Measurements from ENCODE around the gene PBXIP1.

Gene PBXIP1

GRCh38 chr1:154945962-154946850 is 9.7 kb downstream of the PBXIP1 start:
- no peaks in the 10 kb centered on the region for H3K4me1 ChIP-seq (ENCODE audit: insufficient read depth, low read length)
- no peaks in the 10 kb centered on the region for H3K36me3 ChIP-seq (ENCODE audit: insufficient read depth, low read depth, low read length)
- H3K27me3 ChIP-seq (ENCODE audit: insufficient read depth, low read length), result no peaks in the 10 kb centered on the region
- H3K27ac ChIP-seq (ENCODE audit: low read length), result no peak overlapping the region
- no peaks in the 10 kb centered on the region for H3K9me3 ChIP-seq (ENCODE audit: insufficient read depth, low read depth, low read length)
- no peak overlapping the region for H3K4me3 ChIP-seq (ENCODE audit: low read length)
- H3K9ac ChIP-seq (ENCODE audit: low read depth, low read length), result no peak overlapping the region

DNA sequence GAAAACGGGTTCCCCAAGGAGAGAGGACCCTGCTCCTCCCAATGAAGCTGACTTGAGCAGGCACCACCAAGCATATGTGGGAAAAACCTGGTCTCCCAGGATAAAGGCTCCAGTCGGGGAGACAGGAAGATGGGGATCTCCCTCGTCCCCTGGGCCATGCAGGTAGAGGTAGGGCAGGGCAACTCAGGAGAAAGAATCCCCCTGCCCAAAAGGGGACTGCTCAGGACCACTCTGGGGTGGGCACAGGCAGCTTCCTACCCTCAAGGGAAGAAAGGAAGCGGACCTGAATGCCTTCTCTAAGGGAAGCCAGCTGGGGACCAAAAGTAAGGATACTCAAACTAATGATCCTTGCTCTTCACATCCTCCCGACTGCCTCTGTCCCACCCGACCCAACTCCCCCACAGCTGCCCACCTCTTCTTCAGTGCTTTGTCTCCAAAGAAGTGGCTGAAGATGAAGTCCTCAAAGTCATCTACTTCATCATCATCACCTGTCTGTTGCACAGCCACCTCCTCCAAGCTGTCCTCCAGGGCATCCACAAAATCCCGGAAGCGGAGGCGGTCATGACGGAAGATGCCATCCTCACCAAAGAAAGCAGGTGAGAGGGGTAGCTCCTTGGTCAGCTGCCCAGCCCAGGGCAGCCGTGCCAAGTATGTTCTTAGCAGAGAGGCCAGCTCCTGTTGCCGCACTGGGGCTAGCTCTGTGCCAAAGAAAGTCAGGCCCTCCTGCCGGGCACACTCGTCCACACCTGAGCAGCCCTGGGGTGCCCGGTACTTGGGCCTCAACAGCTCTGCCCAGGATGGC is 10.5 kb downstream of the PBXIP1 start:
- Histone ChIP-seq H3K4me3 (ENCODE audit: low read length) (no peak overlapping the region), H3K9me3 (ENCODE audit: insufficient read depth, low read depth, low read length) (no peaks in the 10 kb centered on the region), H3K4me1 (ENCODE audit: insufficient read depth, low read length) (peaks cover 4% of the 10 kb centered on the region; the same call in 1 of the 2 replicates), H3K9ac (ENCODE audit: low read depth, low read length) (no peak overlapping the region), H3K36me3 (ENCODE audit: insufficient read depth, low read depth, low read length) (no peaks in the 10 kb centered on the region), H3K27me3 (ENCODE audit: insufficient read depth, low read length) (no peaks in the 10 kb centered on the region), H3K27ac (ENCODE audit: low read length) (no peak overlapping the region)

- Histone ChIP-seq H3K9me3 (ENCODE audit: insufficient read depth, low read depth, low read length) (no peaks in the 10 kb centered on the region), H3K9ac (ENCODE audit: low read depth, low read length) (no peak overlapping the region), H3K36me3 (ENCODE audit: insufficient read depth, low read depth, low read length) (no peaks in the 10 kb centered on the region), H3K27ac (ENCODE audit: low read length) (no peak overlapping the region), H3K27me3 (ENCODE audit: insufficient read depth, low read length) (no peaks in the 10 kb centered on the region), H3K4me3 (ENCODE audit: low read length) (no peak overlapping the region), H3K4me1 (ENCODE audit: insufficient read depth, low read length) (peaks cover 8% of the 10 kb centered on the region; the same call in 1 of the 2 replicates)
Measured at GRCh38 chr1:154944401-154945159, 11.3 kb downstream of the PBXIP1 start.

GRCh38 chr1:154943649-154944400 is 12.1 kb downstream of the PBXIP1 start:
- Histone ChIP-seq H3K4me3 (ENCODE audit: low read length) (no peak overlapping the region), H3K9ac (ENCODE audit: low read depth, low read length) (no peak overlapping the region), H3K27ac (ENCODE audit: low read length) (no peak overlapping the region)

DNA sequence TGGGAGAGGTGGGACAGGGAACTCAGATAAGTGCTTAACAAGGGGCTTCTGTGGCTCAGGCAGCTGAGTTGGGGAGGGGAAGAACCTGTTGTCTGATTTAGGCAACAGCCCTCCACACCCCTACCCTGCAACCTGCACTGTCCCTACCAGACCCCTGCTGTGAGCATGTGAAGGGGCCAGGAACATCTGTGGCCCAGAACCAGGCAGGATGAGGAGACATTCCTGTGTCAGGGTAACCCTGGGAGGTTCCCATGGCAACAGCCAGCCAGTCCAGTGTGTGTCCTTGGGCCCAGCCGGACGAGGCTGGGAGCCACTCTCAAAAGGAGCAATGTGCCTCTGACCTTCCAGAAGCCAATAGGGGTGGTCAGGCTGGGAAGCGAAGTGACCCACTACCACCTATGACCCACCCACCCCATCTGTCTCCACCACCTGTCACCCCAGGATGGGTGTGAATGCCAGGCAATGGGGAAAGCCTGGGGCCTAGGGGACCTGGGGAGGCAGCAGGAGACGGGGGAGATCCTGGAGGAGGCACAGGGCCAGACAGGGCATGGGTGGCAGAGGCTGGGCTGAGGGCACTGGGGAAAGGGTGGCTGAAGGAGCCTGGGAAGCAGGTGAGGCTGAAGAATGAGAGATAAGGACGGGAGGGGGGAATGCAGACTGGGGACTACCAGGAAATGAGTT is 14.4 kb downstream of the PBXIP1 start:
- Histone ChIP-seq H3K4me3 (ENCODE audit: low read length) (no peak overlapping the region), H3K4me1 (ENCODE audit: insufficient read depth, low read length) (peaks cover 8% of the 10 kb centered on the region; the same call in 1 of the 2 replicates), H3K9ac (ENCODE audit: low read depth, low read length) (no peak overlapping the region), H3K27me3 (ENCODE audit: insufficient read depth, low read length) (no peaks in the 10 kb centered on the region), H3K9me3 (ENCODE audit: insufficient read depth, low read depth, low read length) (no peaks in the 10 kb centered on the region), H3K36me3 (ENCODE audit: insufficient read depth, low read depth, low read length) (no peaks in the 10 kb centered on the region), H3K27ac (ENCODE audit: low read length) (no peak overlapping the region)

More at GRCh38 chr1:154943649-154944400, 12.1 kb downstream of the PBXIP1 start:
- Histone ChIP-seq H3K9me3 (ENCODE audit: insufficient read depth, low read depth, low read length) (no peaks in the 10 kb centered on the region), H3K27me3 (ENCODE audit: insufficient read depth, low read length) (no peaks in the 10 kb centered on the region), H3K4me1 (ENCODE audit: insufficient read depth, low read length) (peaks cover 8% of the 10 kb centered on the region; the same call in 1 of the 2 replicates), H3K36me3 (ENCODE audit: insufficient read depth, low read depth, low read length) (no peaks in the 10 kb centered on the region)

GRCh38 chr1:154940651-154941194 is 15.2 kb downstream of the PBXIP1 start:
- Histone ChIP-seq H3K27ac (ENCODE audit: low read length) (no peak overlapping the region), H3K4me3 (ENCODE audit: low read length) (no peak overlapping the region)

DNA sequence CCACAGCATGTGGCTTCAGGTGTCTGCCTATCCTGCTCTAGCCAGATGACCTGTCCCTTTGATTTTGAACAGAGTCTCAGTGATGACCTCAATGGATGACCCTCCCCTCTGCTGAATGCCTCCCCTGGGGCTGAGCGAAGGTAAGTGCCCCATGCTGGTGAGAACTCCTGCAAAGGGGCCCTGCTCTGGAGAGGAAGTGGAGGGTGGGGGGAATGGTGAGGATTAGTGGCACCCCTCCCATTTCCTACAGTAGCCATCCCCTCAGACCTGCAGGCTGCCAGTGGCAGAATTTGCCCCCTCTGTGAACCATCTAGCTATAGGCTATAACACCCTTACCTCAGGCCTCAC is 15.7 kb downstream of the PBXIP1 start:
- H3K36me3 ChIP-seq (ENCODE audit: insufficient read depth, low read depth, low read length), result no peaks in the 10 kb centered on the region
- H3K4me1 ChIP-seq (ENCODE audit: insufficient read depth, low read length), result peaks cover 10% of the 10 kb centered on the region; the same call in 1 of the 2 replicates
- H3K27ac ChIP-seq (ENCODE audit: low read length), result no peak overlapping the region
- no peak overlapping the region for H3K9ac ChIP-seq (ENCODE audit: low read depth, low read length)
- H3K9me3 ChIP-seq (ENCODE audit: insufficient read depth, low read depth, low read length), result no peaks in the 10 kb centered on the region
- H3K27me3 ChIP-seq (ENCODE audit: insufficient read depth, low read length), result peaks cover 5% of the 10 kb centered on the region; the same call in 1 of the 2 replicates
- no peak overlapping the region for H3K4me3 ChIP-seq (ENCODE audit: low read length)

More at GRCh38 chr1:154940651-154941194, 15.2 kb downstream of the PBXIP1 start:
- no peak overlapping the region for H3K9ac ChIP-seq (ENCODE audit: low read depth, low read length)
- no peaks in the 10 kb centered on the region for H3K36me3 ChIP-seq (ENCODE audit: insufficient read depth, low read depth, low read length)
- H3K4me1 ChIP-seq (ENCODE audit: insufficient read depth, low read length), result peaks cover 10% of the 10 kb centered on the region; the same call in 1 of the 2 replicates
- H3K9me3 ChIP-seq (ENCODE audit: insufficient read depth, low read depth, low read length), result no peaks in the 10 kb centered on the region
- peaks cover 3% of the 10 kb centered on the region; the same call in 1 of the 2 replicates for H3K27me3 ChIP-seq (ENCODE audit: insufficient read depth, low read length)

DNA sequence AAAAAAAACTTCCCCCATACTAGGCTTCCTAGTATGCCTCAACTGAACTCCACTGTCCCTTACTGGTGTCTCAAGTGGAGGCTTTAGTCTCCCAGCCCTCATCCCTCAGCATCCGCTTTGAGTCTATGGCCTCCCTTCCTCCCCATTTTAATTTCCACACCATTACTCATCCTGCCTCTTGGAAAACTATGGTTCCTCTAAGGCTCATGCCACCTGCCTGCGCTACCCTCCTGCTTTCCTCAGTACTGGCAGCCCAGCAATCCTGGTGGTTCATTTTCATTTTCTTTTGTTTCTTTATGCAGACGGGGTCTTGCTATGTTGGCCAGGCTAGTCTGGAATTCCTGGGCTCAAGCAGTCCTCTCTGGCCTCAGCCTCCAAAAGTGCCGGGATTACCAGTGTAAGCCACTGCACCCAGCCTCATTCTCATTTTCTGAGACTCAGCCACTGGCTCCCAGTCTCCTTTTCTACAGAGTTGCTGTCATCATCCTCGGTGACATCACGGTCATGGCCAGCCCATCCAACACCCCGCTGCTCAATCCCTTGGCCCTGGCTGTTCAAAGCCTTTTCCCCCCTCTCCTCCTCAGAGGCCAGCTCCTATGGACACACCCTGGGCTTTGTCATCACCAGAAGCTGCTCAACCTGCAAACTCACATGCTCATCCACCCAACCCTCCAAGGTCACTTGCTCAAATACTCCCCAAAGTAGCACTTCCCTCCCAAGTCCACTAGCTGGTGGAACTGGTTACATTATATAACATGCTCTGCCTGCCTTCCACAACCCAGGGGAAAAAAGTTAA is 17.1 kb downstream of the PBXIP1 start:
- no peak overlapping the region for H3K9ac ChIP-seq (ENCODE audit: low read depth, low read length)
- no peaks in the 10 kb centered on the region for H3K36me3 ChIP-seq (ENCODE audit: insufficient read depth, low read depth, low read length)
- H3K4me1 ChIP-seq (ENCODE audit: insufficient read depth, low read length), result peaks cover 10% of the 10 kb centered on the region; the same call in 1 of the 2 replicates

GRCh38 chr1:154937988-154938386 is 17.9 kb downstream of the PBXIP1 start:
- Histone ChIP-seq H3K4me3 (ENCODE audit: low read length) (peak overlapping the region; percentile 73; the same call in 1 of the 2 replicates), H3K36me3 (ENCODE audit: insufficient read depth, low read depth, low read length) (no peaks in the 10 kb centered on the region), H3K4me1 (ENCODE audit: insufficient read depth, low read length) (peaks cover 10% of the 10 kb centered on the region; the same call in 1 of the 2 replicates), H3K27ac (ENCODE audit: low read length) (no peak overlapping the region), H3K9ac (ENCODE audit: low read depth, low read length) (peak overlapping the region; percentile 97; the same call in 1 of the 2 replicates), H3K27me3 (ENCODE audit: insufficient read depth, low read length) (peaks cover 5% of the 10 kb centered on the region; the same call in 1 of the 2 replicates), H3K9me3 (ENCODE audit: insufficient read depth, low read depth, low read length) (no peaks in the 10 kb centered on the region)

More for the DNA sequence above, 17.1 kb downstream of the PBXIP1 start:
- H3K4me3 ChIP-seq (ENCODE audit: low read length), result no peak overlapping the region
- peaks cover 5% of the 10 kb centered on the region; the same call in 1 of the 2 replicates for H3K27me3 ChIP-seq (ENCODE audit: insufficient read depth, low read length)
- H3K27ac ChIP-seq (ENCODE audit: low read length), result no peak overlapping the region
- H3K9me3 ChIP-seq (ENCODE audit: insufficient read depth, low read depth, low read length), result no peaks in the 10 kb centered on the region
